ENCODE data around the gene MS4A12.
"Not testable (repeated sequence)": the region's sequence is repeated elsewhere in the genome, so short reads cannot be mapped to it uniquely, and the experiment has no call there.

Gene MS4A12

GRCh38 chr11:60512651-60513225 lies 20.2 kb downstream of the MS4A12 start:
- DNase-seq, result no peak
- ATAC-seq, result no peak

GRCh38 chr11:60513496-60514460 lies 21.2 kb downstream of the MS4A12 start:
- no peak for DNase-seq
- ATAC-seq, result no peak

GRCh38 chr11:60515144-60515855 lies 22.7 kb downstream of the MS4A12 start, which contains the start of gene MS4A13:
Gene MS4A13, plus strand, starts transcription at chr11:60515392. Its CDS starts 2,692 bp downstream, at chr11:60518084.
- ATAC-seq (no peak), DNase-seq (no peak)

GRCh38 chr11:60528465-60528864 lies 35.9 kb downstream of the MS4A12 start:
- no peak for ATAC-seq
- no peak for DNase-seq

GRCh38 chr11:60528934-60529333 lies 36.4 kb downstream of the MS4A12 start:
- DNase-seq (no peak), ATAC-seq (no peak)

- DNase-seq (no peak), ATAC-seq (no peak)
Observed at GRCh38 chr11:60530454-60531100, 38.0 kb downstream of the MS4A12 start.

GRCh38 chr11:60532383-60532782 lies 39.8 kb downstream of the MS4A12 start:
- DNase-seq, ATAC-seq: not testable (repeated sequence)

GRCh38 chr11:60538627-60539026 lies 46.0 kb downstream of the MS4A12 start:
- ATAC-seq, DNase-seq: not testable (repeated sequence)

- DNase-seq (no peak), ATAC-seq (no peak)
Observed at GRCh38 chr11:60544077-60544476, 51.5 kb downstream of the MS4A12 start.
